ENCODE data around the gene TMCC2. TPM values are rescaled to one million over a fixed set of nuclear protein-coding genes. Genes with fewer than 3 reads are reported as not detected.
A peak's percentile ranks its signal among the peaks of the same experiment; 100 is the strongest.

The TMCC2 gene
- total RNA-seq, 2 donors from 2014 or later, result 1.5 to 10.6 TPM

DNA sequence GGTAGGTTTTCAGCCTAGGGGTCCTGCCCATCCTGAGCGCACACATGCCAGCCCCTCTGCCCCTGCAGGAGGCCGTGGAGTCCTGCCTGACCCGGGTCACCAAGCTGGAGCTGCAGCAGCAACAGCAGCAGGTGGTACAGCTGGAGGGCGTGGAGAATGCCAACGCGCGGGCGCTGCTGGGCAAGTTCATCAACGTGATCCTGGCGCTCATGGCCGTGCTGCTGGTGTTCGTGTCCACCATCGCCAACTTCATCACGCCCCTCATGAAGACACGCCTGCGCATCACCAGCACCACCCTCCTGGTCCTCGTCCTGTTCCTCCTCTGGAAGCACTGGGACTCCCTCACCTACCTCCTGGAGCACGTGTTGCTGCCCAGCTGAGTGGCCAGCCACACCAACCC is 44.0 kb downstream of the TMCC2 start:
- WGBS, result 96% methylated on average over 18 of the region's 18 CpGs
- H3K4me1 ChIP-seq (replicated peaks), result no peaks in the 10 kb centered on the region
- no peak for DNase-seq (ENCODE audit: low spot score)
- no peaks in the 10 kb centered on the region for H3K36me3 ChIP-seq
- intact Hi-C loops (cut with DNase I), result loop anchor here (10.0 kb wide), 1 partner anchor 253 kb away; no protein-coding TSS in a partner anchor
- H3K9me3 ChIP-seq, result no peaks in the 10 kb centered on the region
- no peaks in the 10 kb centered on the region for H3K27me3 ChIP-seq (replicated peaks; ENCODE audit: insufficient read depth)
- TF ChIP-seq CTCF (IDR thresholded peaks at IDR 0.05) (no peak), POLR2A (IDR thresholded peaks at IDR 0.05) (no peak), POLR2AphosphoS5 (IDR thresholded peaks at IDR 0.05) (no peak)
- H3K4me3 ChIP-seq, result no peak overlapping the region
- no peak overlapping the region for H3K27ac ChIP-seq

DNA sequence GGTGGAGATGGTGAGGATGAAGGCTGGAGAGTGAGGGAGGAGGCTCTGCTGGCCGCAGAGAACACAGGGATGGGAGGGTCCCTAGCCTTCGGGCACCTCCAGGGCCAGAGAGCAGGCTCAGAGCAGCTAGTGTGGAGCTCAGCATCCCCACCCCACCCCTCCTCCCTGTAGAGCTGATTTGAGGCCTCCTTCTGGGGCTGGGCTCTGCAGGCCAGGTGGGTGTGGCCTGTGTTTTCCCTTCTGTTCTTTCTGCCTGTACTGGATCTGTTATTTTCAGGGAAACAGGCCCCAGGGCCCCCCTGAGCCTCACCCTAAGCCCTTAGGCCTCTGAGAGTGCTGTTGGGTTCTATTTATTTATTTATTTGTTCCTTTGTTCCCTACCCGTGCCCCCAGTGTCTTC is 44.8 kb downstream of the TMCC2 start:
- H3K36me3 ChIP-seq, result no peaks in the 10 kb centered on the region
- H3K4me3 ChIP-seq, result no peak overlapping the region
- intact Hi-C loops (cut with DNase I), result loop anchor here (10.0 kb wide), 1 partner anchor 252 kb away; no protein-coding TSS in a partner anchor
- no peak for TF ChIP-seq CTCF (IDR thresholded peaks at IDR 0.05)
- TF ChIP-seq POLR2A (IDR thresholded peaks at IDR 0.05), result no peak
- TF ChIP-seq POLR2AphosphoS5 (IDR thresholded peaks at IDR 0.05), result no peak
- H3K4me1 ChIP-seq (replicated peaks), result no peaks in the 10 kb centered on the region
- WGBS, result 75% methylated on average over 3 of the region's 3 CpGs
- no peak overlapping the region for H3K27ac ChIP-seq
- DNase-seq (ENCODE audit: low spot score), result no peak
- H3K27me3 ChIP-seq (replicated peaks; ENCODE audit: insufficient read depth), result no peaks in the 10 kb centered on the region
- H3K9me3 ChIP-seq, result no peaks in the 10 kb centered on the region

GRCh38 chr1:205273551-205273982 is 45.8 kb downstream of the TMCC2 start:
- Histone ChIP-seq H3K27ac (no peak overlapping the region), H3K4me1 (replicated peaks) (no peaks in the 10 kb centered on the region), H3K9me3 (no peaks in the 10 kb centered on the region), H3K4me3 (no peak overlapping the region), H3K27me3 (replicated peaks; ENCODE audit: insufficient read depth) (no peaks in the 10 kb centered on the region), H3K36me3 (no peaks in the 10 kb centered on the region)
- intact Hi-C loops (cut with DNase I), result loop anchor here (1.0 to 10.0 kb wide), 2 partner anchors 52 to 251 kb away; no protein-coding TSS in a partner anchor
- TF ChIP-seq POLR2AphosphoS5 (IDR thresholded peaks at IDR 0.05) (peak; percentile 67), POLR2A (IDR thresholded peaks at IDR 0.05) (no peak), CTCF (IDR thresholded peaks at IDR 0.05) (peak; percentile 98 to 99 (median 98))
- DNase-seq (ENCODE audit: low spot score), result peak; percentile 87
- WGBS, result 10% methylated on average over 7 of the region's 7 CpGs

- Histone ChIP-seq H3K4me1 (replicated peaks) (no peaks in the 10 kb centered on the region), H3K27ac (no peak overlapping the region), H3K4me3 (no peak overlapping the region), H3K27me3 (replicated peaks; ENCODE audit: insufficient read depth) (no peaks in the 10 kb centered on the region), H3K9me3 (no peaks in the 10 kb centered on the region), H3K36me3 (no peaks in the 10 kb centered on the region)
- no peak for DNase-seq (ENCODE audit: low spot score)
- intact Hi-C loops (cut with DNase I), result loop anchor here (10.0 kb wide), 1 partner anchor 251 kb away; no protein-coding TSS in a partner anchor
- WGBS, result 82% methylated on average over 8 of the region's 8 CpGs
- TF ChIP-seq POLR2A (IDR thresholded peaks at IDR 0.05), result no peak
- TF ChIP-seq POLR2AphosphoS5 (IDR thresholded peaks at IDR 0.05), result no peak
- no peak for TF ChIP-seq CTCF (IDR thresholded peaks at IDR 0.05)
These were observed 46.4 kb downstream of the TMCC2 start for GRCh38 chr1:205274041-205274691.

- WGBS, result 21% methylated on average over 2 of the region's 3 CpGs
- DNase-seq (ENCODE audit: low spot score), result peak; percentile 65
- intact Hi-C loops (cut with DNase I), result loop anchor here (10.0 kb wide), 1 partner anchor 250 kb away; no protein-coding TSS in a partner anchor
These were observed 47.4 kb downstream of the TMCC2 start for GRCh38 chr1:205275133-205275532.

More at GRCh38 chr1:205275133-205275532, 47.4 kb downstream of the TMCC2 start:
- TF ChIP-seq POLR2AphosphoS5 (IDR thresholded peaks at IDR 0.05) (peak; percentile 76), CTCF (IDR thresholded peaks at IDR 0.05) (peak in 1 of 4 experiments; percentile 14), POLR2A (IDR thresholded peaks at IDR 0.05) (no peak)
- Histone ChIP-seq H3K4me1 (replicated peaks) (no peaks in the 10 kb centered on the region), H3K4me3 (no peak overlapping the region), H3K9me3 (no peaks in the 10 kb centered on the region), H3K27ac (no peak overlapping the region), H3K27me3 (replicated peaks; ENCODE audit: insufficient read depth) (no peaks in the 10 kb centered on the region), H3K36me3 (no peaks in the 10 kb centered on the region)

Measured in prostate gland (tissue), 2 donors.